Keratinocyte (primary cell): ENCODE measurements around the gene MED12L. TPM values are rescaled to one million over a fixed set of nuclear protein-coding genes. Genes with fewer than 3 reads are reported as not detected.

ENCODE experiments used
- DNase-seq: peaks from one replicate; pipeline ENCODE4 v3.0.0-alpha.2; 2011; ENCODE audit warnings: low read depth, missing footprints, low spot score
- FAIRE-seq: peaks from 2 replicates; lab custom pipeline; 2011; peaks lifted over from hg19 to GRCh38; lab: Jason Lieb, UNC
- H2AFZ ChIP-seq: 2 replicates; pipeline ENCODE4 v1.6.0; 2012; ENCODE audit warnings: low read length, control low read depth, inconsistent platforms; ENCODE audit not compliant: control insufficient read depth
- H3K27ac ChIP-seq: 2 replicates; pipeline ENCODE4 v1.5.1; 2011; ENCODE audit warnings: low read length; ENCODE audit not compliant: control insufficient read depth, insufficient read depth
- H3K27me3 ChIP-seq: 3 replicates; pipeline ENCODE4 v1.6.0; 2011; ENCODE audit warnings: low read length; ENCODE audit not compliant: control insufficient read depth, insufficient read depth; ENCODE audit errors: extremely low read depth
- H3K36me3 ChIP-seq, 2 experiments: 2 replicates in 1 of 2; 3 replicates in 1 of 2; pipeline ENCODE4 v1.5.1; 2011; ENCODE audit warnings: low read length in 2 of 2, mild to moderate bottlenecking in 1 of 2; ENCODE audit not compliant: control insufficient read depth in 2 of 2, insufficient read depth in 2 of 2; ENCODE audit errors: extremely low read depth in 1 of 2
- H3K4me1 ChIP-seq: 3 replicates; pipeline ENCODE4 v1.5.1; 2011; ENCODE audit warnings: low read length; ENCODE audit not compliant: control insufficient read depth, insufficient read depth; ENCODE audit errors: extremely low read depth
- H3K4me2 ChIP-seq: 3 replicates; pipeline ENCODE4 v1.6.0; 2011; ENCODE audit warnings: low read depth, low read length; ENCODE audit not compliant: control insufficient read depth, insufficient read depth; ENCODE audit errors: extremely low read depth
- H3K4me3 ChIP-seq, 3 experiments: fragments of 200-600 bp in 1 of 3; sonication (generic) in 1 of 3; 2 replicates in 2 of 3; 3 replicates in 1 of 3; pipeline ENCODE4 v1.5.1; 2011 to 2016; ENCODE audit warnings: low read length in 3 of 3, mild to moderate bottlenecking in 3 of 3, control low read depth in 2 of 3, inconsistent platforms in 1 of 3, low read depth in 1 of 3, mixed read lengths in 1 of 3, mixed run types in 1 of 3, moderate library complexity in 1 of 3; ENCODE audit not compliant: control insufficient read depth in 2 of 3, insufficient read depth in 2 of 3; ENCODE audit errors: extremely low read depth in 1 of 3
- H3K79me2 ChIP-seq: 2 replicates; pipeline ENCODE4 v1.6.0; 2012; ENCODE audit warnings: low read length; ENCODE audit not compliant: control insufficient read depth, insufficient read depth
- H3K9ac ChIP-seq: 3 replicates; pipeline ENCODE4 v1.6.0; 2011; ENCODE audit warnings: low read length; ENCODE audit not compliant: control insufficient read depth, insufficient read depth; ENCODE audit errors: extremely low read depth
- H3K9me1 ChIP-seq: 3 replicates; pipeline ENCODE4 v1.6.0; 2011; ENCODE audit warnings: low read length; ENCODE audit not compliant: control insufficient read depth, insufficient read depth; ENCODE audit errors: extremely low read depth
- H3K9me3 ChIP-seq: 2 replicates; pipeline ENCODE4 v1.5.1; 2012; ENCODE audit warnings: low read depth, low read length; ENCODE audit not compliant: control insufficient read depth
- H4K20me1 ChIP-seq: 3 replicates; pipeline ENCODE4 v1.6.0; 2011; ENCODE audit warnings: low read length; ENCODE audit not compliant: control insufficient read depth, insufficient read depth; ENCODE audit errors: extremely low read depth
- EZH2 ChIP-seq: IDR thresholded peaks from one replicate; pipeline ENCODE4 v1.6.1; 2012; ENCODE audit warnings: inconsistent platforms, mild to moderate bottlenecking, low read length, moderate library complexity
- dilution Hi-C: fragments of 300-500 bp; cut with MboI; formaldehyde crosslinking; loops from one replicate; pipeline ENCODE4 v1.7.0; 2020; ENCODE audit warnings: low sequenced_read_pairs; ENCODE audit not compliant: extremely low pct_ligation_motif_present
- polyA plus RNA-seq, 5 experiments: library from polyadenylated mRNA; depleted of rRNA in 3 of 5; stranded (reverse) in 3 of 5; stranded (forward) in 1 of 5; unstranded in 1 of 5; fragments of >200 nt; gene quantifications; 1 replicate in 1 of 5; 2 replicates in 3 of 5; 3 replicates in 1 of 5; pipeline versions ENCODE4 v1.2.1 to v1.2.3, GENCODE V29; 2011 to 2012; ENCODE audit warnings: missing spikeins in 2 of 5, low read depth in 1 of 5, low replicate concordance in 1 of 5
- TF ChIP-seq, protein P1 (sequence below), 3 experiments: IDR thresholded peaks in 1 of 3; conservative IDR thresholded peaks in 1 of 3; optimal IDR thresholded peaks in 1 of 3; 2 replicates in 2 of 3; 3 replicates in 1 of 3; pipeline versions ENCODE3 to v1.5.1; 2011; ENCODE audit warnings: low read length in 3 of 3, mild to moderate bottlenecking in 3 of 3, moderate library complexity in 2 of 3, control low read depth in 1 of 3, inconsistent platforms in 1 of 3; ENCODE audit not compliant: insufficient read depth in 2 of 3; ENCODE audit errors: extremely low read depth in 1 of 3

The MED12L gene
- polyA plus RNA-seq, 1 donor (not counting 4 experiments of a cell fraction or from before 2014, with no cell fraction given): 0.04 TPM

- no peak for FAIRE-seq
- Histone ChIP-seq H4K20me1 (no peaks in the 10 kb centered on the region), H2AFZ (no peak overlapping the region), H3K9me3 (no peaks in the 10 kb centered on the region), H3K4me1 (no peaks in the 10 kb centered on the region), H3K27me3 (no peaks in the 10 kb centered on the region), H3K9me1 (no peaks in the 10 kb centered on the region), H3K9ac (no peak overlapping the region), H3K4me3 (no peak overlapping the region), H3K4me2 (no peak overlapping the region), H3K79me2 (no peaks in the 10 kb centered on the region), H3K27ac (no peak overlapping the region), H3K36me3 (no peaks in the 10 kb centered on the region)
- no peak for DNase-seq
- TF ChIP-seq, protein P1, sequence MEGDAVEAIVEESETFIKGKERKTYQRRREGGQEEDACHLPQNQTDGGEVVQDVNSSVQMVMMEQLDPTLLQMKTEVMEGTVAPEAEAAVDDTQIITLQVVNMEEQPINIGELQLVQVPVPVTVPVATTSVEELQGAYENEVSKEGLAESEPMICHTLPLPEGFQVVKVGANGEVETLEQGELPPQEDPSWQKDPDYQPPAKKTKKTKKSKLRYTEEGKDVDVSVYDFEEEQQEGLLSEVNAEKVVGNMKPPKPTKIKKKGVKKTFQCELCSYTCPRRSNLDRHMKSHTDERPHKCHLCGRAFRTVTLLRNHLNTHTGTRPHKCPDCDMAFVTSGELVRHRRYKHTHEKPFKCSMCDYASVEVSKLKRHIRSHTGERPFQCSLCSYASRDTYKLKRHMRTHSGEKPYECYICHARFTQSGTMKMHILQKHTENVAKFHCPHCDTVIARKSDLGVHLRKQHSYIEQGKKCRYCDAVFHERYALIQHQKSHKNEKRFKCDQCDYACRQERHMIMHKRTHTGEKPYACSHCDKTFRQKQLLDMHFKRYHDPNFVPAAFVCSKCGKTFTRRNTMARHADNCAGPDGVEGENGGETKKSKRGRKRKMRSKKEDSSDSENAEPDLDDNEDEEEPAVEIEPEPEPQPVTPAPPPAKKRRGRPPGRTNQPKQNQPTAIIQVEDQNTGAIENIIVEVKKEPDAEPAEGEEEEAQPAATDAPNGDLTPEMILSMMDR (optimal IDR thresholded peaks at IDR 0.05 in 1 of 3, IDR thresholded peaks at IDR 0.05 in 1 of 3, conservative IDR thresholded peaks at IDR 0.05 in 1 of 3; ENCODE audit: extremely low read depth in 1 of 3, insufficient read depth in 2 of 3, low read length in 3 of 3): peak in 2 of 3 experiments; percentile 6 to 25
- TF ChIP-seq EZH2: no peak
- dilution Hi-C loops: no loop called here
Measured at GRCh38 chr3:151421938-151422337, 336.5 kb downstream of the MED12L start.

GRCh38 chr3:151423091-151423490, 337.6 kb downstream of the MED12L start:
- Histone ChIP-seq H3K4me3 (no peak overlapping the region), H2AFZ (no peak overlapping the region), H4K20me1 (no peaks in the 10 kb centered on the region), H3K27me3 (no peaks in the 10 kb centered on the region), H3K79me2 (no peaks in the 10 kb centered on the region), H3K9ac (no peak overlapping the region), H3K4me2 (no peak overlapping the region), H3K4me1 (no peaks in the 10 kb centered on the region), H3K27ac (no peak overlapping the region), H3K9me1 (no peaks in the 10 kb centered on the region), H3K9me3 (no peaks in the 10 kb centered on the region), H3K36me3 (no peaks in the 10 kb centered on the region)
- dilution Hi-C loops: no loop called here
- FAIRE-seq: no peak
- TF ChIP-seq, protein P1 (optimal IDR thresholded peaks at IDR 0.05 in 1 of 3, IDR thresholded peaks at IDR 0.05 in 1 of 3, conservative IDR thresholded peaks at IDR 0.05 in 1 of 3; ENCODE audit: extremely low read depth in 1 of 3, insufficient read depth in 2 of 3, low read length in 3 of 3): no peak
- no peak for TF ChIP-seq EZH2
- no peak for DNase-seq
